SKM-1 (cell line): ENCODE results near the gene DNAH14.
A peak's percentile ranks its signal among the peaks of the same experiment; 100 is the strongest.
"Not testable (repeated sequence)": the region's sequence is repeated elsewhere in the genome, so short reads cannot be mapped to it uniquely, and the experiment has no call there.

Experiments used
- DNase-seq: peaks from one replicate; lab custom pipeline; 2025; ENCODE audit not compliant: unreplicated experiment; lab: John Stamatoyannopoulos, UW

Gene DNAH14

DNA sequence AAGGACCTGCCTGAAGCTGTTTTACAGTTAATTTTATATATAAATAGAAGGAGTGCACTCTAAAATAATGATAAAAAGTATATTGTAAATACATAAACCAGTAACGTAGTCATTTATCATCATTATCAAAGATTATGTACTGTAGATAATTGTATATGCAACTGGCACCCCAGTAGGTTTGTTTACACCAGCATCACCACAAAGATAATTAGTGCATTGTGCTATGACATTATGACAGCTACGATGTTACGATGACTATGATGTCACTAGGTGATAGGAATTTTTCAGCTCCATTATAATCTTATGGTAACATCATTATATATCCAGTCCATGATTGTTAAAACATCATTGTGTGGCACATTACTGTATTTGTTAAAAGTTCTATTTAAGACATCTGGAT lies 313.1 kb downstream of the DNAH14 start:
- DNase-seq, result no peak

DNA sequence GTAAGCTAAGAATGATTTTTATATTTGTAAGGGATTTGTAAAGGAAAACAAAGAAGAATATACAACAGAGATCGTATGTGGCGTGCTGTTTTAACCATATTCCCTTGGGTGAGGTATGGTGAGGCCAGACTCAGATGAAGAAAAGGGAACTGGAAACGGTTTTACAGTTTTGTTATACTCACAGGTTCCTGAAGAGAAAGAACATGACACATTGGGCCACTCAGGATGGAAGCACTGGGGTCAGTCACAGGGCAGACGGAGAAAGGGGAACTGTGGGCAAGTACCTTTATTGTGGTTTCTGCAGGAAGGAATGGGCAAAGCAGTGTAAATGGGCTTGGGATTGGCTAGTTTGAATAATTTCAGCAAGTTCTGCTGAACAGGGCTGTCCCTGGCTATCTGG lies 321.0 kb downstream of the DNAH14 start:
- peak; percentile 100 for DNase-seq

DNA sequence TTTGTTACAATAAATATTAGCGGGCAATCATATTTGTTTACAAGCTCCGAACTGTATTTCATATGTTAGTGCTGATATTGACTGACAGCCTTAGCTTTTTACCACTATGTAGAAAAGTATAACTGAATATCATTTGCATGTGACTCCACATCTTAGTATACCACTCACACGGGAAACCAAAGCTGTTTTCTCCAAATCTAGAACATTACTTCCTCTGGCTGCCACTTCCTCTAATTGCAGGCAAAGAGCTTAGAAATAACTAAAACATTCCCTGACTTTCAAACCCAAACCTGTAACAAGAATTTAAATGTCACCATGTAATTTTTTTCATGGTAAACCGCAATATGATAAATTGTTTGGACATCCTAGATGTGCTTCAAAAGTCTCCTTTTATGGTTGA lies 323.7 kb downstream of the DNAH14 start:
- DNase-seq, result peak; percentile 48

DNA sequence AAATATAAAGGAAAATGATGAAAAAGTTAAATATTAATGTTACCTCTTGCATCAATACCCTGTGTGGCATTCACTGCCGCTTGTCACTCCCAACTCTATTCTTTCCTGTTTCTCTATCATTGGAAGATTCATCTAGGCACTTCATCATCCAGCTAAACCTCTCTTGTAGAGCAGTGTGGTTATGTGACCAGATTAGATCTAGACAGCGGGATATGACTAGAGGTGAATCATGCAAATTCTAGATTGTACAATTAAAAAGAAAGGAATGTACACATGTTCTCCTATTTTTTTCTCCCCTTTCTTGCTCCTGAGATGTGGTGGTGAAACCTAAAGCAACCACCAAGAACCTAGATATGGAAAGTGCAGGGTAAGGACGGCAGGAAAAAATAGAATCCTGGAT lies 324.3 kb downstream of the DNAH14 start:
- no peak for DNase-seq

DNA sequence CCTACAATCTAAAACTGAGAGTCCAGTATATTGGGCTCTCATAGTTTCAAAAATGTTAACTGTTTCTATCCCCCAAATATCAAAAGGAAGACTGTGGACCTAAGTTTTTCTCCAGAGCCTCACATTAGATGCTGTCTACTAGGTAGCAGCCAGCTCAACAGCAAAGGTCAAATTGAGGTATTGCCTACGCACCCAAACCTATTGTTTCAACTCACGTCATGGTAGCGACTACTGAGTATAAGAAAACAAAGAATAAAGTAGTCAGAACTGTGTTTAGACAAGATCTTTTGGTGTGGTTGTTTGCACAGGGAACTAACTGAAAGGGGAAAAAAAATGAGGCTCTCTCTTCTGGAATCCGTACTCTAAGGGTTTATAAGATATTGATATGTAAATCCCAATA lies 325.2 kb downstream of the DNAH14 start:
- DNase-seq, result no peak

DNA sequence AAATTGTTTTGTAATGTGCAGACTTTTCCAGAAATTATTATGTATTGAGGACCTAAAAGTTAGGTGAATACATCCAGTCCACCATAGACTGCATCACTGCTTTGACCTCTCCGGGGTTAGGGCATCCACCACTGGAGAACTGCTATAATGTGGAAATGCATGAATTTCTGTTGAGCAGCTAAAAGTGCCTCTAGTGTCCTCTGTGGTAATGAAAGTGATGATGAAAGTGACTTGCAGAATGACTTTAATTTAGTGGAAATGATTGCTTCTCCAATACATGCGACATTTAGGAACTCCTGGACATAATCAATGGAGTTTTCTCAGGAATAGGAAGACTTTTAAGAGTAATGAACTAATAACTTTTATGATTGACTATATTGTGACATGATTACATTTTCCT lies 327.6 kb downstream of the DNAH14 start:
- no peak for DNase-seq

DNA sequence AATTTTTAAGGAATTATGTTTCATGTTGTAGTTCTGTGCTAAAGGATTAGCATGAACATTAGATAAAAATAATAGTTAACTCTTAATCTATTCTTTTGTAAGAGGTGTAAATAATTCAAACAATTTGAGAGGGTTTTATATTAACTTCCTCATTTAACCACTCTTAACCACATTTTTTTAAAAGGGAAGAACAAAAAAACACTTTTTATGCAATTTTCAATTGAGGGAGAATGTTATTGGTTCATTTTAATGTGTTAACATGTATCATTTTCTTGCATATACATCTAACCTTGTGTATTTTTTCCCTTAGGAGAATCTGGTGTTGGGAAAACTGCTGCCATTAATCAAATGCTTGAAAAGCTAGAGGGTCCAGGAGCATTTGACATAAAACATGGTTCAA lies 329.3 kb downstream of the DNAH14 start:
- no peak for DNase-seq

DNA sequence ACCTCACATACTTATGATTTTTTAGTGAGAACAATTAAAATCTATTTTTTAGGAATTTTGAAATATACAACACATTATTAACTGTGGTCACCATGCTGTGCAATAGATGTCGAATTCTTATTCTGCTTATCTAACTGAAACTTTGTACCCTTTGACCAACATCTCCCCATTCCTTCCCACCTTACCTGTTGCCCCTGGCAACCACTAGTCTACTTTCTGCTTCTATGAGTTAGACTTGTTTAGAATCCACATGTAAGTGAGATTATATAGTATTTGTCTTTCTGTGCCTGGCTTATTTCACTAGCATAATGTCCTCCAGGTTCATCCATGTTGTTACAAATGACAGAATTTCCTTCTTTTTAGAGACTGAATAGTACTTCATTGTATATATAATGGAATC lies 330.1 kb downstream of the DNAH14 start:
- DNase-seq, result no peak

DNA sequence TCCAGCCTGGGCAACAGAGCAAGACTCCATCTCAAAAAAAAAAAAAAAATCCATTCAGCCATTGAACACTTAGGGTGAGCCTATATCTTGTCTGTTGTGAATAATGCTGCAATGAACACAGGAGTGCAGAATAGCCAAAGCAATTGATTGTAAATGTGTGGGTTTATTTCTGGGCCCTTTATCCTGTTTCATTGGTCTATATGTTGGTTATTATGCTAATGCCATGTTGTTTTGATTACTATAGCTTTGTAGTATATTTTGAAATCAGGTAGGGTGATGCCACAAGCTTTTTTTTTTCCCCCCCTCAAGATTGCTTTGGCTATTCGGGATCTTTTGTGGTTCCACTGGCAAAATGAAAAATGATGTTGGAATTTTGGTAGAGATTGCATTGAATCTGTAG lies 330.8 kb downstream of the DNAH14 start:
- DNase-seq, result no peak

DNA sequence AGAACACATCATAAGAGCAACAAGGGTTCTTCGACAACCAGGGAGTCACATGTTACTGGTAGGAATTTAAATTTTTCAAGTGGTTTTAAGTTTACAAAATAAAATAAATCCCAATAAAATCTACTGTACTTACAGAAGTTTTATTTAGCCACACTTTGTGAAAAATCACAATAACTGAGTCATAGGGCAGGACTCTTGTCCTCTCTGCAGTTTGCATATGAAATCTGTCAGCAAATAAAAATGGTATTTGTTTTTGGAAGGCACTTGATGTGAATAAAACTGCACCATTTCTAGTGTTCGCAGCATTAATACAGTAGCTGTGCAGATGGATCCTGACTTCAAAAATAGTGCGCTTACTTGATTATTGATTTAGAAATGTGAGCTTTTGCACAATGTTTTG lies 348.0 kb downstream of the DNAH14 start:
- no peak for DNase-seq

DNA sequence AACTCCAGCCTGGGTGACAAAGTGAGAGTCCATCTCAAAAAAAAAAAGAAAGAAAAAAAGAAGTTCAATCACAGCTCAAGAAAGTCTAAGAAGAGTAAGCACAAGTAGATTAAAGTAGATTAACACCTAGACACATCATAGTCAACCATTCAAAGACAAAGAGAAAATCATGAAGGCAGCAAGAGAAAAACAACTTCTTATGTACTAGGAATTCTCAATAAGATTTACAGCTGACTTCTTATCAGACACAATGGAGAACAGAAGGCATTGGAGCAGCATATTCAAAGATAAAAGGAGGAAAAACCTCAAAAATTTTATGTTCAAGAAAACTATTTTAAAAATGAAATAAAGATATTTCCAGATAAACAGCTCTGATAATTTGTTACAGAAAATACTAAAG lies 351.1 kb downstream of the DNAH14 start:
- no peak for DNase-seq

DNA sequence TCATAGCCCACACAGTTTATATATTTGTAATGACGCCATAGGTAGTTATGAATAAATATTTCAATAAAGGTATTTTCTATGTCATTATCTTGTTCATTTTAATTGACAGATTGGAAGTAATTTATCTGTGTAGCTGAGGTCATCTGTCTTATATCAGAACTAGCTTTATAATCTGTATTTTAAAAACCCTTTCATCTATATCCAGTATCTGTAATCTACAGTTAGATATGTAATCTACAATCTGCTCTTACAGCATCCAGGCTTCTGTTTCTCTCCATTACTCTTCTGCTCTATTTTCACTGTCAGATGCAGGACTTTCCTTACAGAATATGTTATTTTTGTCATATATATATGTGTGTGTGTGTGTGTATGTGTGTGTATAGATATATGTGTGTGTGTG lies 360.8 kb downstream of the DNAH14 start:
- DNase-seq, result no peak

DNA sequence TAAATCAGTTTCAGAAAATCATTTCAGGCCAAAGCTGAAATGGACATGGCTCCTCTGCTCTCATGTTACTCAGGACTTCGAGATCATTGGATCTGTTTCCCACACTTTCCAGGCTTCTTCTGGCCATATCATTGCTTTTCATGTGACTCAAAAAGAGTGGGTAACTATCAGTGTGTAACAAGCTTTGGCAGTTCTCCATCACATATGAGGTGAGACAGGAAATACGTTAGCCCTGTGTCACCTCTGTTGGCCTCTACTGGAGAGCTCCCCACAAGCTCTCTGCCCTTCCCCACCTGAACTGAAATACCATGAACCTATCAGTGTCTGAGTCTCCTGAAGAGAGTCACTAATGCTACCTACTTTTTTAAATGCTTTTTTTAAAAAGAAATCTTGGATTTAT lies 370.1 kb downstream of the DNAH14 start:
- no peak for DNase-seq

DNA sequence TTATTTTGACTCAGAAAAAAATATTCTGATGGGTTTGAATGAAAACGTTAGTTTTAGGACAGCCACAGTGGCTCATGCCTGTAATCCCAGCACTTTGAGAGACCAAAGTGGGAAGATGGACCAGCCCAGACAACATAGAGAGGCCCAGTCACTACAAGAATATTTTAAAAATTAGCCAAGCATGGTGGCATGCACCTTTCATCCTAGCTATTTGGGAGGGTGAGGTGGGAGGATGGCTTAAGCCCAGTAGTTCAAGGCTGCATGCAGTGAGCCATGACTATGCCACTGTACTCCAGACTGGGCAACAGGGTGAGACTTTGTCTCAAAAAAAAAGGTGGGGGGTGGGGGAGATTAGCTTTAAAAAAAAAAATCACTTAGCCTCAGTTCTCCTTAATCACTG lies 370.9 kb downstream of the DNAH14 start:
- no peak for DNase-seq

DNA sequence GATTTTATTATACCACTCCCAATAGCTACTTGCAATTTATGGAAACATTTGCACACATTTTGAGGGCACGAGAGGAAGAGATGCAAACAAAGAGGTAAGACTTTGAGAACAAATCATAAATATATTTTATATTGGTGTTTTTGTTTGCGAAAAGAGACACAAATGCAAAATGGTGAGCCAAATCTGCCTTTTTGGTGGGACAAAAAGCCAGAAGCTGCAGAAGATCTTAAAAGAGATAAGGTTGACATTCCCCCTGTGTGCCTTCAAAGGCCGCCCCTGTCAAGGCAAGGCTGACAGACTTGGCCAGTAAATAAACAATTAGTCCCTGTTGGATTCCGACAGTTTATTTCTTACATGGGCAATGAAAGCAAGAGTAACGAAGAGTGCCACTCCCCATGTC lies 375.5 kb downstream of the DNAH14 start:
- no peak for DNase-seq

DNA sequence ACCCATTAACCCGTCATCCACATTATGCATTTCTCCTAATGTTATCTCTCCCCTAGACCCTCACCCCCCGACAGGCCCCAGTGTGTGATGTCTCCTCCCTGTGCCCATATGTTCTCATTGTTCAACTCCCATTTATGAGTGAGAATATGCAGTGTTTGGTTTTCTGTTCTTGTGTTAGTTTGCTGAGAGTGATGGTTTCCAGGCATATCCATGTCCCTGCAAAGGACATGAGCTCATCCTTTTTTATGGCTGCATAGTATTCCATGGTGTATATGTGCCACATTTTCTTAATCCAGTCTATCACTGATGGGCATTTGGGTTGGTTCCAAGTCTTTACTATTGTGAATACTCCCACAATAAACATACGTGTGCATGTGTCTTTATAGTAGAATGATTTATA lies 381.1 kb downstream of the DNAH14 start:
- not testable (repeated sequence) for DNase-seq

DNA sequence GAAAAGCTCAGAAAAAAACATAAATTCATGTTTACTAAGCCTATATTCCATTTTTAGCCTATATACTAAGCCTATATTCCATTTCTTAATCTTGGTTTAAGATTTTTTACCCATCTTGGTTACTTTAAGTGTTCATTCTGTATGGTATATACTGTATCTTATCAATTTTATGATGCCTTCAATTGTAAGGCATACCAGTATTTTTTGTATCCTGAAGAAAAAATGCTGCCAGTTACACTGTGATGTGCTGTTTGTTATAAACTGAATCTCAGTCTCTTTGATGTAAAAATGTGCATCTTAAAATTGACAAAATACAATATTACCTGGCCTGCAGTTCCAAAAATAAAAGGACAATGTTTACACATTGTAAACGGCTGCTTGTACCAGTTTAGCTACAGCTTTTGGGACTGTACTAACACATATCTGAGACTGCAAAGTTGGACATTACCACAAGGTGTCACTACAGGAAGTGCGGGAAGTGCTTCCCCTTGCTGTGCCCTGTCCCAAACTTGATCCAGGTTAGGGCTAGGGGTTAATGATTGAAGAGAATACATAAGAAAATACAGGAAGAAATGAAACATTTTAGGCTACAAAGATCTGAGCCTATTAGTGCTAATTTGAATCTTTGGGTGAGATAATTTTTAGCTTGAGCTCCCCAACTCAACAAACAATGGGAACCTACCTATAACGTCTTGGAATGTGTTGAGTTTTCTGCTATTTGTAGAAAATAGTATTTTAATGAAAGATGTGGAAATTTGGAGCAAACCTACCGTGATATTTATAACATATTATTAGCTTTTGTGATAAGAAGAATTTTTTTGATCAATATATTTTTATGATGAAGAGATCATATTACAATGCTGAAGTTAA lies 389.5 kb downstream of the DNAH14 start:
- DNase-seq, result peak; percentile 64

DNA sequence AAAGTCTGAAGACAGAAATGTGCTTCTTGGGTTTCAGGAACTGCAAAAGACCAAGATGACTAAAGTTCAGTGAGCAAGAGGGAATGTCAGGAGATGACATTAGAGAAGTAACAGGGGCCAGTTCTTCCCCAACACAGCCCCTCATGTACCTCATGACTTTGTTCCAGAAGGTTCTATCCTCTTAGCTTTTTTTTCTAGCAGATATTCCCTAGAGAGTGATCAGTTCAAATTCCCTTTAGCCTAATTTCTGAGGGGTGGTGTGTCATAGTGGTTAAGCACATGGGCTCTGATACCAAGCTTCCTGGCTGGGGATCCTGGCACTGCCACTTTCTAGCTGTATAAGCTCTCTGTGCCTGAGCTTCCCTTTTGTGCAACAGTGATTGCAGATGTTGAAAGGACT lies 390.4 kb downstream of the DNAH14 start:
- DNase-seq, result no peak

DNA sequence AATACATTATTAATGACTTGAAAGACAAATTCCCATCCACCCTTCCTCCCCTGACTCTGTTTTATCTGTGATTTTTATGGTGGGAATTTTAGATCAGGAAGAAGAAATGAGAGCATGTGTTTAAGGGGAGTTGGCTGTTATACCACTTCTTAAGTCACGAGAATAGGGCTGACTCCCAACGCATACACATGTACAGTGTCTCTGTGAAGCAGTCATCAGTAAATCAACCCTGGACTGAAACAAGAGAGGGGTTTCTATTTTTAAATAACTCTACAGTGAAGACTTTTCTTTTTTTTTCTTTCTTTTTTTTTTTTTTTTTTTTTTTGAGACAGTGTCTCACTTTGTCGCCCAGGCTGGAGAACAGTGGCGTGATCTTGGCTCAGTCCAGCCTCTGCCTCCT lies 392.3 kb downstream of the DNAH14 start:
- DNase-seq, result no peak

DNA sequence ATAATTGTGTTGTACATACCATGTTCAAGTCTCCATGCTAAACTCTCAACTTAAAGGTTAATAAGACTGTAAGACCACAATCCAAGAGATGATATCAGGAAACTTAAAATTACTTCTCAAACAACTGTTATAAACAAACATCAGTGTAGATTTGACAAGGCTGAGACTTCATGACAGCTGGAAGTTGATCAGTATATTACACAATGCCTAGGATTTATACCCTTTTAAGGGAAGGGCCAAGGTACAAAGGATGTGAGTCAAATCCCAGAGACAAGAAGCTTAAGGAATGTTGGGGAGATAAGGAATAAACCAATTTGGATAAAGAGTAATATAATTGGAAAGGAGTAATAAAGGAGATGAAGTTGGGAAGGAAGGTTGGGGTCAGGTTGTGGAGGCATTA lies 399.6 kb downstream of the DNAH14 start:
- no peak for DNase-seq

DNA sequence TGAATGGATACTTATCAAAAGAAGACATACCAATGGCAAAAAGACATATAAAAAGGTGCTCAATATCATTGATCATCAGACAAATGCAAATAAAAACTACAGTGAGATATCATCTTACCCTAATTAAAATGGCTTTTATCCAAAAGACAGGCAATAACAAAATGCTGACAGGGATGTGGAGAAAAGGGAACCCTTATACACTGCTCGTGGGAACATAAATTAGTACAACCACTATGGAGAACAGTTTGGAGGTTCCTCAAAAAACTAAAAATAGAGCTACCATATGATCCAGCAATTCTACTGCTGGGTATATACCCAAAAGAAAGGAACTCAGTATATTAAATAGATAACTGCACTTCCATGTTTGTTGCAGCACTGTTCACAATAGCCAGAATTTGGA lies 400.5 kb downstream of the DNAH14 start:
- not testable (repeated sequence) for DNase-seq

DNA sequence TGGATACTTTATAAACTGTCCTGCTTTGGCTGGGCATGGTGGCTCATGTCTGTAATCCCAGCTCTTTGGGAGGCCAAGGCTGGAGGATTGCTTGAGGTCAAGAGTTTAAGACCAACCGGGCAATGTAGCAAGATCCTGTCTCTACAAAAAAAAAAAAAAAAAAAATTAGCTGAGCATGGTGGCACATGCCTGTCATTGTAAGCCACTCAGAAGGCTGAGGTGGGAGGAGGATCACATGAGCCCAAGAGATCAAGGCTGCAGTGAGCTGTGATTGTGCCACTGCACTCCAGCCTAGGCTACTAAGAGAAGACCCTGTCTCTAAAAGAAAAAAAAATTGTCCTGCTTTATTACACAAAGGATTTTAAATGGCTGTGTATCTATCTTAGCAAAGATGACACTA lies 403.2 kb downstream of the DNAH14 start:
- DNase-seq, result no peak

DNA sequence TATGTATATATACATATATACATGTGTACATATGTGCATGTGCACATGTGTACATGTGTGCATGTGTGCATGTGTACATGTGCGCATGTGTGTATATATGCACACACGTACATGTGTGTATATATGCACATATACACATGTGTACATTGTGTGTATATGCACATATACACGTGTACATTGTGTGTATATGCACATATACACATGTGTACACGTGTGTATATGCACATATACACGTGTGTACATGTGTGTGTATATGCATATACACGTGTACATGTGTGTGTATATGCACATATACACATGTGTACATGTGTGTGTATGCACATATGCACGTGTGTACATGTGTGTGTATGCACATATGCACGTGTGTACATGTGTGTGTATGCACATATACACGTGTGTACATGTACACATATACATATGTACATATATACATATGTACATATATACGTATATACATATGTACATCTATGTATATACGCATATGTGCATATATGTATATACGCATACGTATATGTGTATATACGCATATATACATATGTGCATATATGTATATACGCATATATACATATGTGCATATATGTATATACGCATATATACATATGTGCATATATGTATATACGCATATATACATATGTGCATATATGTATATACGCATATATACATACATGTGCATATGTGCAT lies 405.8 kb downstream of the DNAH14 start:
- DNase-seq, result not testable (repeated sequence)
